Natural killer cell (primary cell): Measurements from ENCODE around the gene NSRP1. TPM values are rescaled to one million over a fixed set of nuclear protein-coding genes. Genes with fewer than 3 reads are reported as not detected.

Source experiments
- ATAC-seq, 3 donors: fragments of 150-1000 bp in 2 of 3; fragments of 200-7000 bp in 1 of 3; cut with Tn5 transposase; 1 replicate in 1 of 3; 2 replicates in 2 of 3; pipeline ENCODE4 v1.10.0; 2021; ENCODE audit warnings: mild to moderate bottlenecking in 2 of 3, moderate library complexity in 2 of 3
- DNase-seq, 2 donors: peaks; one replicate each; pipeline versions ENCODE4 v3.0.0 to v3.0.0-alpha.2; 2013 to 2021; ENCODE audit warnings: mixed read lengths in 1 of 2
- H3K27ac ChIP-seq: one replicate; pipeline ENCODE4 v1.5.1; 2013; ENCODE audit warnings: mild to moderate bottlenecking, low read length
- H3K27me3 ChIP-seq: one replicate; pipeline ENCODE4 v1.6.1; 2013; ENCODE audit warnings: low read length; ENCODE audit not compliant: control insufficient read depth, insufficient read depth
- H3K36me3 ChIP-seq: one replicate; pipeline ENCODE4 v1.6.1; 2013; ENCODE audit warnings: low read length; ENCODE audit not compliant: control insufficient read depth, insufficient read depth
- H3K4me1 ChIP-seq: one replicate; pipeline ENCODE4 v1.6.1; 2013; ENCODE audit warnings: low read length; ENCODE audit not compliant: control insufficient read depth, insufficient read depth
- H3K4me3 ChIP-seq: one replicate; pipeline ENCODE4 v1.5.1; 2013; ENCODE audit warnings: low read length
- H3K9me3 ChIP-seq: one replicate; pipeline ENCODE4 v1.6.1; 2013; ENCODE audit warnings: low read length; ENCODE audit not compliant: control insufficient read depth, insufficient read depth
- H3K27ac Mint-ChIP-seq, 2 donors: one replicate each; pipeline ENCODE4 v1.8.0; 2022; ENCODE audit warnings: mild to moderate bottlenecking in 2 of 2, mixed read lengths in 2 of 2, moderate library complexity in 1 of 2
- H3K27me3 Mint-ChIP-seq, 2 donors: one replicate each; pipeline ENCODE4 v1.8.0; 2022; ENCODE audit warnings: low read depth in 2 of 2, mixed read lengths in 2 of 2
- H3K36me3 Mint-ChIP-seq: one replicate; pipeline ENCODE4 v1.8.0; 2022; ENCODE audit warnings: mixed read lengths
- H3K4me1 Mint-ChIP-seq, 2 donors: one replicate each; pipeline ENCODE4 v1.8.0; 2022; ENCODE audit warnings: mixed read lengths in 2 of 2
- H3K4me3 Mint-ChIP-seq: one replicate; pipeline ENCODE4 v1.8.0; 2022; ENCODE audit warnings: mild to moderate bottlenecking, moderate library complexity, mixed read lengths
- H3K9me3 Mint-ChIP-seq, 2 donors: one replicate each; pipeline ENCODE4 v1.8.0; 2022; ENCODE audit warnings: mixed read lengths in 2 of 2
- WGBS: methylation state at CpG from one replicate; pipeline ENCODE4 v1.1.7; 2013; ENCODE audit warnings: missing lambda C conversion rate; ENCODE audit not compliant: insufficient coverage; 5-methylcytosine and 5-hydroxymethylcytosine counted together
- intact Hi-C: fragments of 100-400 bp; cut with micrococcal nuclease; formaldehyde crosslinking; loops from one replicate; pipeline ENCODE4 v1.14.2; 2022
- total RNA-seq, 4 donors: library from RNA; stranded (reverse); fragments of 120-200 nt in 1 of 4; gene quantifications; one replicate each; pipeline versions ENCODE4 v1.2.3 to v1.2.4, GENCODE V29; 2013 to 2022
- TF ChIP-seq, protein P1 (sequence below): fragments of 200-600 bp; IDR thresholded peaks from one replicate; pipeline ENCODE4 v1.8.0; 2022; ENCODE audit warnings: antibody characterized with exemption

NSRP1 gene
- total RNA-seq, 3 donors from 2014 or later (not counting 1 experiment from before 2014, with no cell fraction given): 27.0 to 33.7 (median 29.7) TPM

DNA sequence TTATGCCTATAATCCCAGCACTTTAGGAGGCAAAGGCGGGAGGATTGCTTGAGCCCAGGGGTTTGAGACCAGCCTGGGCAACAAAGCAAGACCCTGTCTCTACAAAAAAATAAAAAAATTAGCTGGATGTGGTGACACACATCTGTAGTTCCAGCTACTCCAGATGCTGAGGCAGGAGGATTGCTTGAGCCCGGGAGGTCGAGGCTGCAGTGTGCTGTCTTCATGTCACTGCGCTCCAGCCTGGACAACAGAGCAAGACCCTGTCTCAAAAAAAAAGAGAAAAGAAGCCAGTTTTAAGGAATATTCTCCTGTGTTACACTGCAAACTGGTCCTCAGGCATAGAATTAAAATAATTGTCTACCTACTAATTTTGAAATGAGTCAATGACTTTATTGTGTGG, 47.9 kb downstream of the NSRP1 start:
- 98% methylated on average over 4 of the region's 4 CpGs for WGBS
- Mint-ChIP-seq H3K4me3 (no peak overlapping the region), H3K9me3 (no peaks in the 10 kb centered on the region), H3K27ac (no peak overlapping the region), H3K27me3 (no peaks in the 10 kb centered on the region), H3K36me3 (no peaks in the 10 kb centered on the region), H3K4me1 (peaks cover 14 to 29% of the 10 kb centered on the region in 2 donors)
- intact Hi-C loops: no loop called here
- Histone ChIP-seq H3K27me3 (no peaks in the 10 kb centered on the region), H3K27ac (no peak overlapping the region), H3K36me3 (peaks cover 18% of the 10 kb centered on the region), H3K4me3 (no peak overlapping the region), H3K4me1 (no peaks in the 10 kb centered on the region), H3K9me3 (no peaks in the 10 kb centered on the region)
- TF ChIP-seq, protein P1, sequence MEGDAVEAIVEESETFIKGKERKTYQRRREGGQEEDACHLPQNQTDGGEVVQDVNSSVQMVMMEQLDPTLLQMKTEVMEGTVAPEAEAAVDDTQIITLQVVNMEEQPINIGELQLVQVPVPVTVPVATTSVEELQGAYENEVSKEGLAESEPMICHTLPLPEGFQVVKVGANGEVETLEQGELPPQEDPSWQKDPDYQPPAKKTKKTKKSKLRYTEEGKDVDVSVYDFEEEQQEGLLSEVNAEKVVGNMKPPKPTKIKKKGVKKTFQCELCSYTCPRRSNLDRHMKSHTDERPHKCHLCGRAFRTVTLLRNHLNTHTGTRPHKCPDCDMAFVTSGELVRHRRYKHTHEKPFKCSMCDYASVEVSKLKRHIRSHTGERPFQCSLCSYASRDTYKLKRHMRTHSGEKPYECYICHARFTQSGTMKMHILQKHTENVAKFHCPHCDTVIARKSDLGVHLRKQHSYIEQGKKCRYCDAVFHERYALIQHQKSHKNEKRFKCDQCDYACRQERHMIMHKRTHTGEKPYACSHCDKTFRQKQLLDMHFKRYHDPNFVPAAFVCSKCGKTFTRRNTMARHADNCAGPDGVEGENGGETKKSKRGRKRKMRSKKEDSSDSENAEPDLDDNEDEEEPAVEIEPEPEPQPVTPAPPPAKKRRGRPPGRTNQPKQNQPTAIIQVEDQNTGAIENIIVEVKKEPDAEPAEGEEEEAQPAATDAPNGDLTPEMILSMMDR: no peak
- ATAC-seq: no peak
- DNase-seq: no peak

DNA sequence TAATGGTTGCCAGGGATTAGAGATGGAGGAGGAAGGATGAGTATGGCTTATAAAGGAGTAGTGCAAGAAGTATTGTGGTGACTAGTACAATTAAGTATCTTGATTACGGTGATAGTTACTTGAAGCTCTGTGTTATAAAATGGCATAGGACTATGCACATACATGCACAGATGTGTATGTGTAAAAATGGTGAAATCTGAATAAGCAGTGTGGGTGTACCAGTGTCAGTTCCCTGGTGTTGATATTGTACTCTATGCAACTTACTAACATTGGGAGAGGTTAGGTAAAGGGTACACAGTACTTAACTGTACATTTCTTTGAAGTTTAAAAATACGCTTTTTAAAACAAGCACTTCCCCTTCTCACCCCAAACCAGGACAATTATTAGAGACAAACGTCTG, 48.5 kb downstream of the NSRP1 start:
- no peak for ATAC-seq
- peaks cover 10 to 24% of the 10 kb centered on the region in 2 donors for H3K4me1 Mint-ChIP-seq
- no peak overlapping the region for H3K27ac Mint-ChIP-seq
- WGBS: 79% methylated on average over 3 of the region's 3 CpGs
- H3K36me3 Mint-ChIP-seq: no peaks in the 10 kb centered on the region
- H3K36me3 ChIP-seq: peaks cover 16% of the 10 kb centered on the region
- no peaks in the 10 kb centered on the region for H3K27me3 ChIP-seq
- H3K4me1 ChIP-seq: no peaks in the 10 kb centered on the region
- no peak overlapping the region for H3K4me3 Mint-ChIP-seq
- H3K9me3 Mint-ChIP-seq: no peaks in the 10 kb centered on the region
- TF ChIP-seq, protein P1: no peak
- no peak overlapping the region for H3K27ac ChIP-seq
- H3K9me3 ChIP-seq: no peaks in the 10 kb centered on the region
- intact Hi-C loops: no loop called here
- H3K4me3 ChIP-seq: no peak overlapping the region
- no peak for DNase-seq
- H3K27me3 Mint-ChIP-seq: no peaks in the 10 kb centered on the region

DNA sequence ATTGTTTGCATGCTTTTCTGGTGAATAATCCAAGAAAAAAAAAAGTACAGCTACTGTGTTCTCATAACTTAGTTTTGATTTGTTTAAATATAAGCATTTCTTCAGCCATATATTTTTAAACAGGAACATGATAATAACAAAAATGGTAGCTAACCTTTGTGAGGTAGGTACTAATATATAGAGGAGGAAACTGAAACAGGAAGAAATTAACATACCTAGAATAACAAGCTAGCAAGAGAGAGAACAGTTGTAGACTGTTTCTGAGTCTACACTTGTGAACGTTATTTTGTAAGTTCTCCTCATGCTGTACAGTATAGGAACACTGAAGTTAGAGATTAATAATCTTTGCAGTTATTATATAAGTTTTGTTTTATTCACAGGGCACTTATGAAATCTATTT, 49.3 kb downstream of the NSRP1 start:
- Histone ChIP-seq H3K27me3 (no peaks in the 10 kb centered on the region), H3K9me3 (no peaks in the 10 kb centered on the region), H3K27ac (no peak overlapping the region), H3K4me3 (no peak overlapping the region), H3K36me3 (peaks cover 12% of the 10 kb centered on the region), H3K4me1 (no peaks in the 10 kb centered on the region)
- H3K36me3 Mint-ChIP-seq: no peaks in the 10 kb centered on the region
- peaks cover 4 to 16% of the 10 kb centered on the region in 2 donors for H3K4me1 Mint-ChIP-seq
- WGBS: no CpG with 5 or more reads among the region's 1 CpG
- ATAC-seq: no peak
- intact Hi-C loops: no loop called here
- no peak overlapping the region for H3K27ac Mint-ChIP-seq
- DNase-seq: no peak
- H3K4me3 Mint-ChIP-seq: no peak overlapping the region
- no peaks in the 10 kb centered on the region for H3K27me3 Mint-ChIP-seq
- no peaks in the 10 kb centered on the region for H3K9me3 Mint-ChIP-seq
- TF ChIP-seq, protein P1: no peak

DNA sequence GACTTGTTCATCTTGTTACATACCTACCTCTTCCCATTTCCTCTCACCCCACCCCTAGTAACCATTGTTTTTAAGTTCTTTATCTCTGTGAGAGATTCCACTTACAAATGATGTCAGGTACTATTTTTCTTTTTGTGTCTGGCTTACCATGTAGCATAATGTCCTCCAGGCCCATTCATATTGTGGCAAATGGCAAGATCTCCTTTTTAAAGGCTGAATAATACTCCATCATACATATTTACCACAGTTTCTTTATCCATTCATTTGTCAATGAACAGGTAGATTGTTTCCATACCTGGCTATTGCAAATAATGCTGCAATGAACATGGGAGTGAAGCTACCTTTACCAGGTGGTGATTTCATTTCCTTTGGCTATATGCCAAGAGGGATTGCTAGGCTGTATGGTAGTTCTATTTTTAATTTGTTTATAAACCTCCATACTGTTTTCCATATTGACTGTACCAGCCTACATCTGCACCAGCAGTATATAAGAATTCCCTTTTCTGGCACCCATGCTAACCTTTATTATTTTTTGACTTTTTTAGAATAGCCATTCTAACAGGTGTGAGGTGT, 53.9 kb downstream of the NSRP1 start:
- H3K27ac Mint-ChIP-seq: no peak overlapping the region

More for the DNA sequence above, 53.9 kb downstream of the NSRP1 start:
- no peak overlapping the region for H3K4me3 ChIP-seq
- Mint-ChIP-seq H3K36me3 (no peaks in the 10 kb centered on the region), H3K27me3 (no peaks in the 10 kb centered on the region), H3K4me3 (no peak overlapping the region), H3K4me1 (peaks cover 17 to 39% of the 10 kb centered on the region in 2 donors), H3K9me3 (no peaks in the 10 kb centered on the region)
- intact Hi-C loops: no loop called here
- TF ChIP-seq, protein P1: no peak
- no peaks in the 10 kb centered on the region for H3K27me3 ChIP-seq
- H3K4me1 ChIP-seq: no peaks in the 10 kb centered on the region
- H3K9me3 ChIP-seq: no peaks in the 10 kb centered on the region
- no peak overlapping the region for H3K27ac ChIP-seq
- ATAC-seq (no peak), DNase-seq (no peak)
- H3K36me3 ChIP-seq: peaks cover 17% of the 10 kb centered on the region
